ENCODE measurements around the gene RGS1.

Gene RGS1

GRCh38 chr1:192627901-192628300 lies 52.3 kb downstream of the RGS1 start:
- no peak for DNase-seq

DNA sequence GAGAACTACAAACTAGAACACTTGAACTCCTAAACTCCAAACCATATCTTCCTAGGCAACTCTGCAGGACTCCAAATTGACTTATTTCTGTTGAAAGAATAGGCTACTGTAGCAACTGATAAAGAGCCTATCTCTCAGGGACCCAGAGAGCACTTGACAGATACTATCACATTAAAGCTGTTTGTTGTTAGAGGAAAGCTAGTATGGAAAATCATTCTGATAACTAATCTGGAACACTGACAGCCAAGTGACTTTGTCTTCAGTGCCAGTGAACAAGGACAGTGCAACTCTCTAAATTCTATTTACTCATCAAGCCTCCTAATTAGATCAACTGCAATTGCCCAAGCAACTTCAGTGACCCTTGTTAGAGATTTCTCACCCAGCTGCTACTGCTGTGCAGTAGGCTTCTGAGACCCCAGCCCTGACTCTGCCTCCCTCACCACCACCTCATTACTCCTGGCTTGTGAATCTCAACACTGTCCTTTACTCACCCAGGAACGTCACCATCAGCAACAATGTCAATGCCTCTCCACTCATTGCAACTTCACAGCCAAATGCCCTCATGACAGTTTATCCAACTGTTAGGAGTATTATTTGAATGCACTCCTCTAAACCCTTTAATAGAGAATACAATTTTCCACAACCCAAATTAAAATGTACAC lies 53.0 kb downstream of the RGS1 start:
- no peak for DNase-seq

- no peak for DNase-seq
Observed at GRCh38 chr1:192629612-192630011, 54.0 kb downstream of the RGS1 start.

Measured in effector CD4-positive, alpha-beta T cell (primary cell).